ENCODE results near the gene MEIOC. TPM values are rescaled to one million over a fixed set of nuclear protein-coding genes. Genes with fewer than 3 reads are reported as not detected.

Gene MEIOC
- total and polyA plus RNA-seq, 9 of the 15 experiments (the other 6 are each of a cell fraction or from before 2014, with no cell fraction given) = 0.04 to 0.23 (median 0.06) TPM; not detected in 5

- no peak; the same call in 1 of the 2 replicates for TF ChIP-seq LEF1 (IDR thresholded peaks at IDR 0.05)
- 0 out of 2 replicates have a peak, but pooled peaks have one; percentile 73 for TF ChIP-seq RERE (CRISPR knock-in tag; IDR thresholded peaks at IDR 0.05; ENCODE audit: borderline replicate concordance)
- no peak for TF ChIP-seq BRF1 (IDR thresholded peaks at IDR 0.05; ENCODE audit: borderline replicate concordance, extremely low read depth, insufficient read length)
- TF ChIP-seq RBM25 (IDR thresholded peaks at IDR 0.05; ENCODE audit: low read depth, low read length, severe bottlenecking) = no peak
- no peak for TF ChIP-seq ID3 (CRISPR knock-in tag; IDR thresholded peaks at IDR 0.05)
- TF ChIP-seq ID3 (tag; IDR thresholded peaks at IDR 0.05) = peak; percentile 55
- TF ChIP-seq EP400 (IDR thresholded peaks at IDR 0.05) = peak; percentile 55; the same call in 1 of the 2 replicates
- peak; percentile 82; the same call in 1 of the 2 replicates for TF ChIP-seq POLR2AphosphoS5 (IDR thresholded peaks at IDR 0.05; ENCODE audit: control insufficient read depth, insufficient read depth, low read depth, low read length)
- peak; percentile 55 for TF ChIP-seq NR2C2 (CRISPR knock-in tag; IDR thresholded peaks at IDR 0.05)
- TF ChIP-seq NR2C2 (tag; IDR thresholded peaks at IDR 0.05) = peak; percentile 96
- no peak for TF ChIP-seq HOXB6 (CRISPR knock-in tag; IDR thresholded peaks at IDR 0.05; ENCODE audit: borderline replicate concordance)
- no peak for TF ChIP-seq COPS2 (conservative IDR thresholded peaks at IDR 0.05)
- peak; percentile 28; the same call in 1 of the 2 replicates for TF ChIP-seq TRIM28 (IDR thresholded peaks at IDR 0.05)
- no peak for TF ChIP-seq NCOA6 (IDR thresholded peaks at IDR 0.05)
- peak; percentile 47; the same call in 1 of the 2 replicates for TF ChIP-seq FOSL1 (tag; conservative IDR thresholded peaks at IDR 0.05)
- peak; percentile 69 for TF ChIP-seq MYC (IDR thresholded peaks at IDR 0.05; ENCODE audit: low read depth, low read length)
- no peak for TF ChIP-seq MYC (CRISPR knock-in tag; IDR thresholded peaks at IDR 0.05; ENCODE audit: borderline replicate concordance, low read depth)
- peak; percentile 24 for TF ChIP-seq RNF2 (IDR thresholded peaks at IDR 0.05)
- TF ChIP-seq CBX8 (IDR thresholded peaks at IDR 0.05; ENCODE audit: borderline replicate concordance, extremely low read depth, low read depth, low read length, poor library complexity, severe bottlenecking) = no peak
- TF ChIP-seq ZBTB17 (CRISPR knock-in tag; IDR thresholded peaks at IDR 0.05) = peak; percentile 49; the same call in 1 of the 2 replicates
- TF ChIP-seq TFAP4 (CRISPR knock-in tag; IDR thresholded peaks at IDR 0.05; ENCODE audit: borderline replicate concordance) = peak; percentile 77; the same call in 1 of the 2 replicates
Observed at GRCh38 chr17:44689477-44690217, 33.4 kb downstream of the MEIOC start, which contains the start of gene CCDC43 (continued).

Measured in K562 (cell line).